K562 (cell line): ENCODE measurements around the gene HS3ST5. TPM values are rescaled to one million over a fixed set of nuclear protein-coding genes. Genes with fewer than 3 reads are reported as not detected.

ENCODE experiments used
- ATAC-seq: fragments of 200-7000 bp; cut with Tn5 transposase; 3 replicates; pipeline ENCODE4 v1.9.1; 2020; ENCODE audit warnings: moderate library complexity
- BruUV-seq: library from RNA; stranded (reverse); fragments of 400-500 nt; replicated peaks from 2 replicates; lab custom pipeline; 2021; lab: Mats Ljungman, UMichigan
- CTCF ChIA-PET: fragments of 300-600 bp; formaldehyde crosslinking; extraction: SDS; loops from one replicate; lab custom pipeline; 2021; ENCODE audit warnings: low intra/inter-chr PET ratio; lab: Yijun Ruan, JAX
- POLR2A ChIA-PET: fragments of 300-600, 350-650 bp; sonication (Branson Sonifier 250); formaldehyde crosslinking; extraction: SDS; loops from one replicate; lab custom pipeline; 2021; ENCODE audit warnings: antibody characterized with exemption, inconsistent platforms; lab: Yijun Ruan, JAX
- DNase-seq, 4 experiments: peaks; one replicate each; pipeline versions ENCODE4 v3.0.0 to v3.0.0-alpha.2; 2011 to 2018; ENCODE audit warnings: low spot score in 3 of 4, mixed read lengths in 3 of 4; ENCODE audit errors: extremely low read depth in 1 of 4
- FAIRE-seq: peaks from 2 replicates; lab custom pipeline; 2011; peaks lifted over from hg19 to GRCh38; lab: Jason Lieb, UNC
- H2AFZ ChIP-seq: 2 replicates; pipeline ENCODE4 v1.6.0; 2011; ENCODE audit warnings: low read depth, low read length, control low read depth, inconsistent platforms
- H3K27ac ChIP-seq: fragments of 200-600 bp; 3 replicates; pipeline ENCODE4 v1.8.0; 2011; ENCODE audit warnings: low read depth, mild to moderate bottlenecking, control low read depth, inconsistent platforms, low read length, moderate library complexity, mixed read lengths; ENCODE audit errors: extremely low read depth
- H3K27me3 ChIP-seq, 2 experiments: fragments of 300-600 bp in 1 of 2; 2 replicates in 1 of 2; 3 replicates in 1 of 2; pipeline versions ENCODE4 v1.6.0 to v1.8.0; 2011; ENCODE audit warnings: inconsistent platforms in 2 of 2, low read length in 2 of 2, mild to moderate bottlenecking in 1 of 2, mixed read lengths in 1 of 2, moderate library complexity in 1 of 2; ENCODE audit not compliant: control insufficient read depth in 2 of 2, insufficient read depth in 2 of 2
- H3K36me3 ChIP-seq: fragments of 300-600 bp; 3 replicates; pipeline ENCODE4 v1.8.0; 2011; ENCODE audit warnings: mild to moderate bottlenecking, low read length, inconsistent platforms; ENCODE audit not compliant: control insufficient read depth, insufficient read depth
- H3K4me1 ChIP-seq, 2 experiments: fragments of 200-600 bp in 1 of 2; replicated peaks in 1 of 2; 2 replicates in 1 of 2; 3 replicates in 1 of 2; pipeline versions ENCODE4 v1.5.1 to v1.8.0; 2011; ENCODE audit warnings: inconsistent platforms in 2 of 2, low read length in 2 of 2, mild to moderate bottlenecking in 1 of 2, mixed read lengths in 1 of 2, moderate library complexity in 1 of 2; ENCODE audit not compliant: control insufficient read depth in 2 of 2, insufficient read depth in 2 of 2
- H3K4me2 ChIP-seq: 2 replicates; pipeline ENCODE4 v1.6.1; 2011; ENCODE audit warnings: low read length, control low read depth, inconsistent platforms, mixed read lengths; ENCODE audit not compliant: insufficient read depth
- H3K4me3 ChIP-seq: fragments of 200-600 bp; sonication (generic), shearing (Covaris generic); 2 replicates; pipeline ENCODE4 v1.5.1; 2016; ENCODE audit warnings: control low read depth, inconsistent platforms
- H3K79me2 ChIP-seq: fragments of 200-600 bp; 3 replicates; pipeline ENCODE4 v1.8.0; 2011; ENCODE audit warnings: low read length, inconsistent platforms; ENCODE audit not compliant: control insufficient read depth, insufficient read depth
- H3K9ac ChIP-seq, 2 experiments: 2 replicates each; pipeline versions ENCODE4 v1.6.0 to v1.6.1; 2011; ENCODE audit warnings: low read depth in 2 of 2, low read length in 2 of 2, control low read depth in 1 of 2, inconsistent platforms in 1 of 2, mild to moderate bottlenecking in 1 of 2, mixed read lengths in 1 of 2; ENCODE audit not compliant: insufficient read depth in 1 of 2
- H3K9me1 ChIP-seq: one replicate; pipeline ENCODE4 v1.6.0; 2011; ENCODE audit warnings: inconsistent platforms, mild to moderate bottlenecking, low read length, moderate library complexity; ENCODE audit not compliant: control insufficient read depth, insufficient read depth
- H3K9me3 ChIP-seq: replicated peaks from 2 replicates; pipeline ENCODE4 v1.5.1; 2011; ENCODE audit warnings: low read depth, low read length, inconsistent platforms; ENCODE audit not compliant: control insufficient read depth, insufficient read depth
- H4K20me1 ChIP-seq: replicated peaks from 2 replicates; pipeline ENCODE4 v1.6.1; 2011; ENCODE audit warnings: low read length, inconsistent platforms, mixed read lengths; ENCODE audit not compliant: control insufficient read depth, insufficient read depth
- E2F1 ChIP-seq: sonication (generic); formaldehyde crosslinking; IDR thresholded peaks from 2 replicates; pipeline ENCODE4 v1.8.1; 2023; ENCODE audit warnings: mild to moderate bottlenecking, missing genetic modification reagents, moderate library complexity
- FOXA3 ChIP-seq, 2 experiments: fragments of 450-650 bp in 1 of 2; sonication (generic) in 1 of 2; formaldehyde crosslinking; IDR thresholded peaks in 1 of 2; conservative IDR thresholded peaks in 1 of 2; 2 replicates each; pipeline versions ENCODE4 v1.4.0 to v1.8.0; 2020 to 2022; ENCODE audit warnings: mild to moderate bottlenecking in 2 of 2, missing genetic modification reagents in 1 of 2
- JUND ChIP-seq, 2 experiments: IDR thresholded peaks; 2 replicates in 1 of 2; 3 replicates in 1 of 2; pipeline ENCODE4 v1.6.1; 2011; ENCODE audit warnings: borderline replicate concordance in 2 of 2, low read depth in 2 of 2, low read length in 2 of 2, improper control_type of control experiment in 1 of 2, missing biosample characterization in 1 of 2, missing genetic modification characterization in 1 of 2, missing genetic modification reagents in 1 of 2
- TCF7L2 ChIP-seq: fragments of 150-350 bp; IDR thresholded peaks from 2 replicates; pipeline ENCODE4 v1.6.1; 2016; ENCODE audit warnings: low read depth, mild to moderate bottlenecking, low read length, moderate library complexity
- ZMIZ1 ChIP-seq, 2 experiments: fragments of 150-350 bp in 1 of 2; IDR thresholded peaks; 2 replicates each; pipeline ENCODE4 v1.6.1; 2012 to 2016; ENCODE audit warnings: low read depth in 2 of 2, low read length in 2 of 2, mild to moderate bottlenecking in 1 of 2, moderate library complexity in 1 of 2
- ZZZ3 ChIP-seq: fragments of 450-650 bp; IDR thresholded peaks from 2 replicates; pipeline ENCODE4 v1.6.1; 2016; ENCODE audit warnings: antibody characterized with exemption, mild to moderate bottlenecking, moderate library complexity
- WGBS: fragments of 100-300 bp; shearing (Covaris generic); methylation state at CpG from one replicate; pipeline ENCODE4 v1.1.6; 2016; ENCODE audit warnings: low coverage, mixed read lengths; ENCODE audit not compliant: insufficient coverage; ENCODE audit errors: missing lambda C conversion rate; 5-methylcytosine and 5-hydroxymethylcytosine counted together
- in situ Hi-C: fragments of 300-500 bp; cut with MboI; formaldehyde crosslinking; loops from 4 replicates; pipeline ENCODE4 v1.15.0; 2018; ENCODE audit warnings: inconsistent platforms, mixed read lengths
- intact Hi-C: fragments of 100-400 bp; cut with micrococcal nuclease; formaldehyde crosslinking; loops from 2 replicates; pipeline ENCODE4 v1.14.2; 2022
- polyA plus RNA-seq, 8 experiments: library from polyadenylated mRNA; depleted of rRNA in 4 of 8; stranded (reverse) in 5 of 8; unstranded in 3 of 8; fragments of >200 nt; fragmentation: Nextera tagmentation in 2 of 8; fragmentation: Illumina TruSeq in 1 of 8; extraction: Ambion mirVana in 2 of 8; extraction: Trizol in 1 of 8; gene quantifications; 2 replicates each; pipeline versions ENCODE4 v1.2.1 to v1.2.3, GENCODE V29; 2011 to 2014; ENCODE audit warnings: inconsistent platforms in 1 of 8, missing spikeins in 1 of 8
- total RNA-seq, 7 experiments: library from RNA; depleted of rRNA in 6 of 7; stranded (reverse); fragments of >200 nt in 6 of 7; fragmentation: Illumina TruSeq in 2 of 7; extraction: Trizol in 2 of 7; gene quantifications; 2 replicates each; pipeline versions ENCODE4 v1.2.1 to v1.2.3, GENCODE V29; 2011 to 2021; ENCODE audit warnings: low replicate concordance in 1 of 7

The HS3ST5 gene
- total and polyA plus RNA-seq, 9 of the 15 experiments (the other 6 are each of a cell fraction or from before 2014, with no cell fraction given): not detected

- Histone ChIP-seq H3K4me1 (no peaks in the 10 kb centered on the region), H3K27ac (no peak overlapping the region), H3K36me3 (no peaks in the 10 kb centered on the region), H3K79me2 (no peaks in the 10 kb centered on the region), H3K4me3 (no peak overlapping the region), H3K9me3 (no peaks in the 10 kb centered on the region), H3K4me2 (no peak overlapping the region), H2AFZ (no peak overlapping the region), H3K9me1 (no peaks in the 10 kb centered on the region), H3K27me3 (no peaks in the 10 kb centered on the region), H3K9ac (no peak overlapping the region), H4K20me1 (no peaks in the 10 kb centered on the region)
- intact Hi-C loops (no loop called here), in situ Hi-C loops (no loop called here)
- FAIRE-seq (no peak), ATAC-seq (no peak), DNase-seq (no peak)
- TF ChIP-seq TCF7L2 (no peak), JUND (IDR thresholded peaks at IDR 0.05; ENCODE audit: borderline replicate concordance, low read depth, low read length) (no peak), JUND (tag; IDR thresholded peaks at IDR 0.05; ENCODE audit: borderline replicate concordance, low read depth, low read length) (no peak), FOXA3 (CRISPR knock-in tag; conservative IDR thresholded peaks at IDR 0.05 in 1 of 2, IDR thresholded peaks at IDR 0.05 in 1 of 2) (no peak), ZMIZ1 (IDR thresholded peaks at IDR 0.05; ENCODE audit: low read depth in 2 of 2, low read length in 2 of 2) (no peak), ZZZ3 (no peak), E2F1 (CRISPR knock-in tag) (no peak)
- no TSS peak for BruUV-seq
- CTCF ChIA-PET: no interaction called here
- POLR2A ChIA-PET: no interaction called here
- WGBS: 0% methylated on average over 1 of the region's 1 CpG
Observed at GRCh38 chr6:114382406-114382805, 39.6 kb upstream of the HS3ST5 start.
